Measurements from ENCODE around the gene SLC25A2.

SLC25A2 gene

DNA sequence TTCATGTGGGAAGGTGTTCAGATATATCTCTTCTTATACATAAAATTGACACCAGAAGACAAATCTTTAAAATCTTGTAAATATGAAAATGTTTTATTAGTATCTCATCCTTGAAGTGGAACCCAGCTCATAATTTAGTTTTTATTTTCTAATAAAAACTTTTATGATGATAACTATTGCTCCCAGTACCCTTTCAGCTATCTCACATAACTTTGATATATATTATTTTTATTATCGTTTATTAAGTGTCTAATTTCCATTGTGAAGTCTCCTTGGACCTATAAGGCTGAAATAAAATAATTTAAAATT is 42.7 kb downstream of the SLC25A2 start:
- H3K27me3 ChIP-seq (ENCODE audit: insufficient read depth, low read length, poor library complexity) = no peaks in the 10 kb centered on the region
- no peaks in the 10 kb centered on the region for H4K20me1 ChIP-seq (ENCODE audit: insufficient read depth, low read length)
- no peak overlapping the region for H3K27ac ChIP-seq (ENCODE audit: low read length)
- H3K4me1 ChIP-seq (ENCODE audit: insufficient read depth, low read length) = no peaks in the 10 kb centered on the region
- ATAC-seq (ENCODE audit: insufficient read depth, low read depth) (no peak), DNase-seq (no peak)
- TF ChIP-seq EZH2 (IDR thresholded peaks at IDR 0.05; ENCODE audit: borderline replicate concordance, low read depth, low read length, severe bottlenecking) = no peak
- TF ChIP-seq CTCF (IDR thresholded peaks at IDR 0.05; ENCODE audit: borderline replicate concordance, extremely low read depth, low read length, poor library complexity, severe bottlenecking) = no peak
- no peak overlapping the region for H3K9ac ChIP-seq (ENCODE audit: low read depth, low read length)
- H3K4me2 ChIP-seq (ENCODE audit: insufficient read depth, low read length) = no peak overlapping the region
- peaks cover 46% of the 10 kb centered on the region for H3K9me3 ChIP-seq (ENCODE audit: insufficient read depth, low read length, severe bottlenecking)
- no peak overlapping the region for H3K4me3 ChIP-seq (ENCODE audit: low read depth in 1 of 2, low read length in 2 of 2)
- no peak overlapping the region for H2AFZ ChIP-seq (ENCODE audit: low read depth, low read length)
- H3K36me3 ChIP-seq (ENCODE audit: insufficient read depth, low read length) = no peaks in the 10 kb centered on the region
- H3K79me2 ChIP-seq (ENCODE audit: insufficient read depth, low read length) = no peaks in the 10 kb centered on the region

GRCh38 chr5:141260458-141261237 is 43.2 kb downstream of the SLC25A2 start:
- Histone ChIP-seq H2AFZ (ENCODE audit: low read depth, low read length) (no peak overlapping the region), H3K4me3 (ENCODE audit: low read depth in 1 of 2, low read length in 2 of 2) (no peak overlapping the region), H4K20me1 (ENCODE audit: insufficient read depth, low read length) (no peaks in the 10 kb centered on the region), H3K27me3 (ENCODE audit: insufficient read depth, low read length, poor library complexity) (no peaks in the 10 kb centered on the region), H3K9ac (ENCODE audit: low read depth, low read length) (no peak overlapping the region), H3K9me3 (ENCODE audit: insufficient read depth, low read length, severe bottlenecking) (peaks cover 49% of the 10 kb centered on the region), H3K4me2 (ENCODE audit: insufficient read depth, low read length) (no peak overlapping the region), H3K36me3 (ENCODE audit: insufficient read depth, low read length) (no peaks in the 10 kb centered on the region), H3K79me2 (ENCODE audit: insufficient read depth, low read length) (no peaks in the 10 kb centered on the region), H3K27ac (ENCODE audit: low read length) (no peak overlapping the region), H3K4me1 (ENCODE audit: insufficient read depth, low read length) (no peaks in the 10 kb centered on the region)
- no peak for DNase-seq
- ATAC-seq (ENCODE audit: insufficient read depth, low read depth) = no peak
- TF ChIP-seq EZH2 (IDR thresholded peaks at IDR 0.05; ENCODE audit: borderline replicate concordance, low read depth, low read length, severe bottlenecking) = no peak

GRCh38 chr5:141258948-141259347 is 44.9 kb downstream of the SLC25A2 start:
- no peaks in the 10 kb centered on the region for H3K36me3 ChIP-seq (ENCODE audit: insufficient read depth, low read length)
- H3K27ac ChIP-seq (ENCODE audit: low read length) = no peak overlapping the region
- H3K9ac ChIP-seq (ENCODE audit: low read depth, low read length) = no peak overlapping the region
- H3K4me2 ChIP-seq (ENCODE audit: insufficient read depth, low read length) = no peak overlapping the region
- H3K9me3 ChIP-seq (ENCODE audit: insufficient read depth, low read length, severe bottlenecking) = peaks cover 57% of the 10 kb centered on the region
- H4K20me1 ChIP-seq (ENCODE audit: insufficient read depth, low read length) = no peaks in the 10 kb centered on the region
- TF ChIP-seq EZH2 (IDR thresholded peaks at IDR 0.05; ENCODE audit: borderline replicate concordance, low read depth, low read length, severe bottlenecking) (no peak), CTCF (IDR thresholded peaks at IDR 0.05; ENCODE audit: borderline replicate concordance, extremely low read depth, low read length, poor library complexity, severe bottlenecking) (no peak)
- no peaks in the 10 kb centered on the region for H3K4me1 ChIP-seq (ENCODE audit: insufficient read depth, low read length)
- no peak overlapping the region for H2AFZ ChIP-seq (ENCODE audit: low read depth, low read length)
- H3K27me3 ChIP-seq (ENCODE audit: insufficient read depth, low read length, poor library complexity) = no peaks in the 10 kb centered on the region
- no peaks in the 10 kb centered on the region for H3K79me2 ChIP-seq (ENCODE audit: insufficient read depth, low read length)
- no peak overlapping the region for H3K4me3 ChIP-seq (ENCODE audit: low read depth in 1 of 2, low read length in 2 of 2)
- no peak for DNase-seq
- no peak for ATAC-seq (ENCODE audit: insufficient read depth, low read depth)

GRCh38 chr5:141258464-141258863 is 45.4 kb downstream of the SLC25A2 start:
- DNase-seq (no peak), ATAC-seq (ENCODE audit: insufficient read depth, low read depth) (no peak)
- TF ChIP-seq EZH2 (IDR thresholded peaks at IDR 0.05; ENCODE audit: borderline replicate concordance, low read depth, low read length, severe bottlenecking) = no peak
- no peak for TF ChIP-seq CTCF (IDR thresholded peaks at IDR 0.05; ENCODE audit: borderline replicate concordance, extremely low read depth, low read length, poor library complexity, severe bottlenecking)
- Histone ChIP-seq H3K27me3 (ENCODE audit: insufficient read depth, low read length, poor library complexity) (no peaks in the 10 kb centered on the region), H3K9me3 (ENCODE audit: insufficient read depth, low read length, severe bottlenecking) (peaks cover 55% of the 10 kb centered on the region), H2AFZ (ENCODE audit: low read depth, low read length) (no peak overlapping the region), H3K36me3 (ENCODE audit: insufficient read depth, low read length) (no peaks in the 10 kb centered on the region), H3K4me1 (ENCODE audit: insufficient read depth, low read length) (no peaks in the 10 kb centered on the region), H3K4me2 (ENCODE audit: insufficient read depth, low read length) (no peak overlapping the region), H4K20me1 (ENCODE audit: insufficient read depth, low read length) (no peaks in the 10 kb centered on the region), H3K79me2 (ENCODE audit: insufficient read depth, low read length) (no peaks in the 10 kb centered on the region), H3K9ac (ENCODE audit: low read depth, low read length) (no peak overlapping the region), H3K27ac (ENCODE audit: low read length) (no peak overlapping the region), H3K4me3 (ENCODE audit: low read depth in 1 of 2, low read length in 2 of 2) (no peak overlapping the region)

Data from DND-41 (cell line).